GM12878 (cell line): ENCODE results near the gene KDM2A. TPM values are rescaled to one million over a fixed set of nuclear protein-coding genes. Genes with fewer than 3 reads are reported as not detected.

Source experiments
- ATAC-seq: fragments of 200-7000 bp; cut with Tn5 transposase; 3 replicates; pipeline ENCODE4 v1.9.1; 2020; ENCODE audit warnings: mild to moderate bottlenecking, moderate library complexity
- BruUV-seq: library from RNA; stranded (reverse); fragments of 400-500 nt; replicated peaks from 2 replicates; lab custom pipeline; 2021; lab: Mats Ljungman, UMichigan
- CTCF ChIA-PET: fragments of 300-600 bp; sonication (Branson Sonifier 250); formaldehyde crosslinking; extraction: SDS; loops from one replicate; lab custom pipeline; 2021; ENCODE audit warnings: inconsistent platforms; lab: Yijun Ruan, JAX
- POLR2A ChIA-PET: fragments of 350-600 bp; formaldehyde crosslinking; extraction: SDS; loops from one replicate; lab custom pipeline; 2021; ENCODE audit warnings: inconsistent platforms; lab: Charles Lee
- RAD21 ChIA-PET: fragments of 300-600 bp; sonication (Branson Sonifier 250); formaldehyde crosslinking; loops from one replicate; lab custom pipeline; 2023; ENCODE audit warnings: antibody characterized with exemption; ENCODE audit not compliant: unreplicated experiment; lab: Charles Lee
- SMC1A ChIA-PET: fragments of 300-600 bp; sonication (Branson Sonifier 250); formaldehyde crosslinking; loops from one replicate; lab custom pipeline; 2023; ENCODE audit not compliant: unreplicated experiment, uncharacterized antibody; lab: Charles Lee
- DNase-seq: peaks from one replicate; pipeline ENCODE4 v3.0.0-alpha.2; 2011; ENCODE audit warnings: low read depth, low spot score
- FAIRE-seq: peaks from 3 replicates; lab custom pipeline; 2011; peaks lifted over from hg19 to GRCh38; lab: Jason Lieb, UNC
- H2AFZ ChIP-seq: 2 replicates; pipeline ENCODE4 v1.6.0; 2011; ENCODE audit warnings: low read depth, low read length, control low read depth; ENCODE audit not compliant: control insufficient read depth
- H3K27ac ChIP-seq: 2 replicates; pipeline ENCODE4 v1.5.1; 2011; ENCODE audit warnings: control low read depth; ENCODE audit not compliant: control insufficient read depth, insufficient read depth
- H3K27me3 ChIP-seq, 2 experiments: replicated peaks in 1 of 2; 2 replicates each; pipeline versions ENCODE4 v1.6.0 to v1.6.1; 2011; ENCODE audit warnings: low read length in 1 of 2; ENCODE audit not compliant: control insufficient read depth in 2 of 2, insufficient read depth in 2 of 2
- H3K36me3 ChIP-seq, 2 experiments: 2 replicates each; pipeline ENCODE4 v1.5.1; 2011; ENCODE audit warnings: low read length in 1 of 2; ENCODE audit not compliant: control insufficient read depth in 2 of 2, insufficient read depth in 2 of 2
- H3K4me1 ChIP-seq: 2 replicates; pipeline ENCODE4 v1.6.1; 2011; ENCODE audit warnings: mild to moderate bottlenecking, low read length, moderate library complexity, mixed read lengths; ENCODE audit not compliant: control insufficient read depth, insufficient read depth
- H3K4me2 ChIP-seq: 2 replicates; pipeline ENCODE4 v1.6.0; 2011; ENCODE audit warnings: control low read depth; ENCODE audit not compliant: control insufficient read depth, insufficient read depth
- H3K4me3 ChIP-seq: fragments of 200-600 bp; sonication (generic); 2 replicates; pipeline ENCODE4 v1.5.1; 2016
- H3K79me2 ChIP-seq: 2 replicates; pipeline ENCODE4 v1.6.0; 2011; ENCODE audit warnings: low read length; ENCODE audit not compliant: control insufficient read depth, insufficient read depth
- H3K9ac ChIP-seq: 2 replicates; pipeline ENCODE4 v1.8.0; 2011; ENCODE audit warnings: low read length, control low read depth, mixed read lengths; ENCODE audit not compliant: control insufficient read depth, insufficient read depth
- H3K9me3 ChIP-seq: replicated peaks from 3 replicates; pipeline ENCODE4 v1.5.1; 2011; ENCODE audit warnings: mild to moderate bottlenecking, low read length; ENCODE audit not compliant: control insufficient read depth, insufficient read depth
- H4K20me1 ChIP-seq: 2 replicates; pipeline ENCODE4 v1.6.0; 2011; ENCODE audit not compliant: control insufficient read depth, insufficient read depth
- ASH2L ChIP-seq: fragments of 300-600, 200-600 bp; sonication (generic); IDR thresholded peaks from 2 replicates; pipeline ENCODE4 v1.6.1; 2017; ENCODE audit warnings: low read depth, mild to moderate bottlenecking, borderline replicate concordance
- BRCA1 ChIP-seq: IDR thresholded peaks from 2 replicates; pipeline ENCODE4 v1.6.1; 2011; ENCODE audit warnings: low read depth, low read length, improper control_type of control experiment
- EZH2 ChIP-seq: IDR thresholded peaks from 2 replicates; pipeline ENCODE4 v1.6.1; 2012; ENCODE audit warnings: low read depth, mild to moderate bottlenecking, control low read depth, inconsistent platforms, low read length, borderline replicate concordance; ENCODE audit not compliant: control insufficient read depth
- FOS ChIP-seq: IDR thresholded peaks from 3 replicates; pipeline ENCODE4 v1.6.1; 2011; ENCODE audit warnings: borderline replicate concordance; ENCODE audit not compliant: insufficient read length; ENCODE audit errors: extremely low read depth
- GATAD2B ChIP-seq: fragments of 450-650 bp; conservative IDR thresholded peaks from 2 replicates; pipeline ENCODE4 v1.6.1; 2017; ENCODE audit warnings: low read depth, mild to moderate bottlenecking, moderate library complexity
- JUNB ChIP-seq: IDR thresholded peaks from 2 replicates; pipeline ENCODE4 v1.6.1; 2016; ENCODE audit warnings: antibody characterized with exemption, mild to moderate bottlenecking
- KAT2A ChIP-seq: conservative IDR thresholded peaks from 2 replicates; pipeline ENCODE4 v1.6.1; 2011; ENCODE audit warnings: low read depth, low read length; ENCODE audit not compliant: control insufficient read depth
- MEF2B ChIP-seq: fragments of 450-650 bp; IDR thresholded peaks from 2 replicates; pipeline ENCODE4 v1.6.1; 2018; ENCODE audit warnings: mild to moderate bottlenecking, moderate library complexity; ENCODE audit not compliant: partially characterized antibody, poor library complexity, severe bottlenecking
- NFIC ChIP-seq: IDR thresholded peaks from 2 replicates; pipeline ENCODE4 v1.6.1; 2012; ENCODE audit warnings: low read depth, mild to moderate bottlenecking, inconsistent platforms, low read length, moderate library complexity
- PML ChIP-seq: IDR thresholded peaks from 2 replicates; pipeline ENCODE4 v1.6.1; 2012; ENCODE audit warnings: low read length, inconsistent platforms
- SPI1 ChIP-seq: IDR thresholded peaks from 2 replicates; pipeline ENCODE4 v1.6.1; 2011; ENCODE audit warnings: low read depth, mild to moderate bottlenecking, low read length, moderate library complexity, borderline replicate concordance; ENCODE audit not compliant: insufficient read depth
- WGBS: methylation state at CpG from one replicate; pipeline ENCODE4 v1.1.6; 2016; ENCODE audit warnings: low lambda C conversion rate; ENCODE audit not compliant: insufficient replicate concordance, insufficient coverage; ENCODE audit errors: missing lambda C conversion rate; 5-methylcytosine and 5-hydroxymethylcytosine counted together
- in situ Hi-C: fragments of 300-500 bp; cut with MboI; formaldehyde crosslinking; loops from 9 replicates; pipeline ENCODE4 v1.14.3; 2018; ENCODE audit warnings: mixed read lengths
- intact Hi-C: fragments of 100-400 bp; cut with micrococcal nuclease; formaldehyde crosslinking; loops from one replicate; pipeline ENCODE4 v1.14.2; 2022; ENCODE audit not compliant: unreplicated experiment
- polyA plus RNA-seq, 11 experiments: library from polyadenylated mRNA; depleted of rRNA in 4 of 11; unstranded in 6 of 11; stranded (reverse) in 5 of 11; fragments of >200 nt; fragmentation: Nextera tagmentation in 4 of 11; fragmentation: Illumina TruSeq in 1 of 11; extraction: Ambion mirVana in 4 of 11; extraction: Trizol in 1 of 11; gene quantifications; 1 replicate in 1 of 11; 2 replicates in 10 of 11; pipeline versions ENCODE4 v1.2.1 to v1.2.3, GENCODE V29; 2011 to 2016; ENCODE audit warnings: inconsistent platforms in 2 of 11, missing spikeins in 2 of 11, low read depth in 1 of 11
- total RNA-seq, 4 experiments: library from RNA; depleted of rRNA in 3 of 4; stranded (reverse); fragments of >200 nt in 3 of 4; fragmentation: Illumina TruSeq in 1 of 4; extraction: Trizol in 1 of 4; gene quantifications; 2 replicates each; pipeline versions ENCODE4 v1.2.1 to v1.2.3, GENCODE V29; 2013 to 2021
- TF ChIP-seq, protein P1 (sequence below): IDR thresholded peaks from 2 replicates; pipeline ENCODE4 v1.6.1; 2011; ENCODE audit warnings: borderline replicate concordance, low read depth, mild to moderate bottlenecking, moderate library complexity, mixed read lengths, low read length; ENCODE audit not compliant: insufficient read depth; ENCODE audit errors: extremely low read length

The KDM2A gene
- total and polyA plus RNA-seq, 10 of the 15 experiments (the other 5 are each of a cell fraction or from before 2014, with no cell fraction given), result 10.5 to 69.3 (median 41.6) TPM

DNA sequence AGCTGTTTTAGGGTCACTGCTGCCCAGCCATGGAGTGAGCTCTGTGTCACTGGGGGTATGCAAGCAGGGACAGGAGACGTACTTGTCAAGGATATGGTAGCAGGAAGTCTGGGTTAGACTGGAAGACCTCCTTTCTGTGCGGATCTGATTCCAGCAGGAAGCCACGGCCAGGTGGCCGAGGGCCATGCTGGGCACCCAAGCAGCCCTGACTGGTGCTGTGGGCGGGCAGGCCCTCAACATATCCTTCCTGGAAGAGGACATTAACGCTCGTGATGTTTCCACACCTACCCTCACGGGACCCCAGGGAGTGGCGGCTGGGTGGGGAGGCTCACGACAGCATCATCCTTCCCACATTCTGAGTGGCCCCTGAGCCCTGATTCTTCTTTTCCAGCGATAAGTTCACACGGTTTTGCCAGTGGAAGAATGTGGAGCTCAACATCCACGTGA, 161.3 kb downstream of the KDM2A start:
- peaks cover 28% of the 10 kb centered on the region for H3K4me1 ChIP-seq
- no peaks in the 10 kb centered on the region for H3K27me3 ChIP-seq
- SMC1A ChIA-PET, result no interaction called here
- H2AFZ ChIP-seq, result no peak overlapping the region
- H3K9ac ChIP-seq, result no peak overlapping the region
- H3K4me2 ChIP-seq, result no peak overlapping the region
- ATAC-seq, result no peak
- FAIRE-seq, result no peak
- POLR2A ChIA-PET, result no interaction called here
- CTCF ChIA-PET, result no interaction called here
- intact Hi-C loops (no loop called here), in situ Hi-C loops (no loop called here)
- no peak overlapping the region for H3K27ac ChIP-seq
- DNase-seq, result no peak
- RAD21 ChIA-PET, result no interaction called here
- TF ChIP-seq SPI1 (no peak), GATAD2B (no peak), PML (no peak), KAT2A (no peak), FOS (no peak), NFIC (no peak), EZH2 (no peak), JUNB (no peak), ASH2L (no peak), BRCA1 (no peak), MEF2B (no peak)
- TF ChIP-seq, protein P1, sequence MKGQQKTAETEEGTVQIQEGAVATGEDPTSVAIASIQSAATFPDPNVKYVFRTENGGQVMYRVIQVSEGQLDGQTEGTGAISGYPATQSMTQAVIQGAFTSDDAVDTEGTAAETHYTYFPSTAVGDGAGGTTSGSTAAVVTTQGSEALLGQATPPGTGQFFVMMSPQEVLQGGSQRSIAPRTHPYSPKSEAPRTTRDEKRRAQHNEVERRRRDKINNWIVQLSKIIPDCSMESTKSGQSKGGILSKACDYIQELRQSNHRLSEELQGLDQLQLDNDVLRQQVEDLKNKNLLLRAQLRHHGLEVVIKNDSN, result no peak
- no TSS peak for BruUV-seq
- WGBS, result 73% methylated on average over 13 of the region's 13 CpGs
- H3K4me3 ChIP-seq, result no peak overlapping the region
- peaks cover 26 to 71% of the 10 kb centered on the region in 2 experiments for H3K36me3 ChIP-seq
- H4K20me1 ChIP-seq, result no peaks in the 10 kb centered on the region
- no peaks in the 10 kb centered on the region for H3K9me3 ChIP-seq
- H3K79me2 ChIP-seq, result peaks cover 37% of the 10 kb centered on the region
